DOHH2 (cell line): ENCODE results near the gene WDTC1.
A peak's percentile ranks its signal among the peaks of the same experiment; 100 is the strongest.

Source experiments
- CTCF ChIP-seq: fragments of 200-600 bp; sonication (generic); IDR thresholded peaks from one replicate; pipeline ENCODE4 v1.5.1; 2014; ENCODE audit warnings: antibody characterized with exemption, mild to moderate bottlenecking, low read depth, low read length; ENCODE audit not compliant: poor library complexity, severe bottlenecking
- EZH2phosphoT487 ChIP-seq: fragments of 200-600 bp; sonication (generic); IDR thresholded peaks from 2 replicates; pipeline ENCODE4 v1.6.1; 2017; ENCODE audit warnings: borderline replicate concordance, mild to moderate bottlenecking, antibody characterized with exemption, low read length, moderate library complexity, mixed read lengths

- TF ChIP-seq CTCF (peak; percentile 85), EZH2phosphoT487 (no peak)
These were observed 50.2 kb downstream of the WDTC1 start for GRCh38 chr1:27284425-27285273.
